ENCODE results near the gene RIOX2. TPM values are rescaled to one million over a fixed set of nuclear protein-coding genes. Genes with fewer than 3 reads are reported as not detected.

Gene RIOX2
- total RNA-seq, 1 donor from 2014 or later: 87.7 TPM

- H3K4me1 Mint-ChIP-seq: peaks cover 34% of the 10 kb centered on the region
- H3K9me3 Mint-ChIP-seq: no peaks in the 10 kb centered on the region
- H3K4me3 Mint-ChIP-seq: no peak overlapping the region
- H3K27ac Mint-ChIP-seq: peak overlapping the region; percentile 45
- no peaks in the 10 kb centered on the region for H3K27me3 Mint-ChIP-seq
- intact Hi-C loops (cut with micrococcal nuclease): no loop called here
- peaks cover 68% of the 10 kb centered on the region for H3K36me3 Mint-ChIP-seq (ENCODE audit: low read depth)
- DNase-seq: no peak
Measured at GRCh38 chr3:97957617-97958311, 14.5 kb downstream of the RIOX2 start.

DNA sequence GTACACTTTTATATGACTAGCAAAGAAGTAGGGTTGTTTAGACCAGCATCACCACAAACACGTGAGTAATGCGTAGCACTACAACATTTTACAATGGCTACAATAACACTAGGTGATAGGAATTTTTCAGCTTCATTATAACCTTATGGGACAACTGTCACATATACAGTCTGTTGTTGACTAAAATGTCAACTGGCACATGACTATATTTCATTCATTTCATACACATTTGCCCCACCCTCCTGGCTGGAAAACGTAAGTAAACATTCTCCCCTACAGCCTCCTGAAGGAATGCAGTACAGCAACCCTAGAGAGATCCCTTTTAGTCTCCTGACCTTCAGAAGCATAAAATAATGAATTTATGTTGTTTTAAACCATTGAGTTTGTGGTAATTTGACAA lies 16.2 kb downstream of the RIOX2 start:
- no peak overlapping the region for H3K27ac Mint-ChIP-seq
- no peaks in the 10 kb centered on the region for H3K9me3 Mint-ChIP-seq
- H3K27me3 Mint-ChIP-seq: no peaks in the 10 kb centered on the region
- no peak for DNase-seq
- intact Hi-C loops (cut with micrococcal nuclease): no loop called here
- H3K36me3 Mint-ChIP-seq (ENCODE audit: low read depth): peaks cover 67% of the 10 kb centered on the region
- peaks cover 19% of the 10 kb centered on the region for H3K4me1 Mint-ChIP-seq
- H3K4me3 Mint-ChIP-seq: no peak overlapping the region

DNA sequence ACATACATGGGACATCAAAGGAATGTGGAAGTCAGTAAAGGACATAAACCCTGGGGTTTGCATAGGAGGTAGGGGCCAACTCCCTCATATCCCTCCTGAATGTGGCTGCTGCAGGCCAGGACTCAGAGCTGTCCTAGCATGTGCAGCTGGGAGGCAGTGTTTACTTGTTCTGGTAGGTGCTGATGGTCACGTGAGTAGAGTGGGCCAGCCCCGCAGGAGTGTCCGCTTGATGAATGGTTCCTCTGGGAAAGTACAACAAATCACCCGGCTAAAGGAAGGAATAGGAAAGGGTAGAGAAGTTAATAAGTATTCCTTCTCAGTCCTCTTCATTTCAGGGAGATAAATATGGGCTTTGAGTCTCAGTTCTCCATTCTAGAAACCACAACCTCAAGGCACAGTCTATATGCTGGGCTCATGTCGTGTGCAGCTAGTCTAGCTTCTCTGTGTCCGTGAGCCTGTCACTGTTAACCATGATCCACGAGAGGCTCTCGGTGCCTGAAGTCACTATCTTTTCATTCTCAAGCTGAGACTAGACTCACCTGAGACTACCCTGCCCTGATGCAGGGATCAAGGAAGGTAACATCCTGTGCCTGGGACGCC lies 17.9 kb downstream of the RIOX2 start:
- Mint-ChIP-seq H3K4me3 (no peak overlapping the region), H3K9me3 (no peaks in the 10 kb centered on the region), H3K36me3 (ENCODE audit: low read depth) (peaks cover 75% of the 10 kb centered on the region), H3K4me1 (peaks cover 17% of the 10 kb centered on the region), H3K27ac (no peak overlapping the region), H3K27me3 (no peaks in the 10 kb centered on the region)
- DNase-seq: no peak
- intact Hi-C loops (cut with micrococcal nuclease): no loop called here

DNA sequence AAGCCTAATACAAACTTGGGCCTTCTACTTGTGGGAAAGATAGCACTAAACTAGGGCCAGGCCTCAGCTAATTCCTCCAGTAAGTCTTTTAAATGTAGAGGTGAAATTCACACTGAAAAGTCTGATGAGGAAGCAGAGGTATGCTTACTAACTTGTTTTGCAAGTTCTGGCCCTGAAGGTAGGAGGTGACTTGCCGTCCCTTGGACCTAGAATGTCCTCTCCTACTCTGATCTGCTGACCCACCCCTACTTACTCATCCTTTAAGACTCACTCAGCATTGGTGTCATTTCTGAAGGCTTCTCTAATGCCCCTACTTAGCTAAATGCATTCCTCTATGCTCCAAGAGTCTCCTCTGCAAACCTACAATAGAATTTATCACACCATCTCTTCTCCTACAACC lies 19.4 kb downstream of the RIOX2 start:
- H3K36me3 Mint-ChIP-seq (ENCODE audit: low read depth): peaks cover 76% of the 10 kb centered on the region
- H3K27me3 Mint-ChIP-seq: no peaks in the 10 kb centered on the region
- no peak overlapping the region for H3K27ac Mint-ChIP-seq
- H3K9me3 Mint-ChIP-seq: no peaks in the 10 kb centered on the region
- no peak for DNase-seq
- no peak overlapping the region for H3K4me3 Mint-ChIP-seq
- H3K4me1 Mint-ChIP-seq: peaks cover 15% of the 10 kb centered on the region
- intact Hi-C loops (cut with micrococcal nuclease): no loop called here

GRCh38 chr3:97952280-97952679 lies 20.0 kb downstream of the RIOX2 start:
- no peak overlapping the region for H3K4me3 Mint-ChIP-seq
- no peak for DNase-seq
- peaks cover 15% of the 10 kb centered on the region for H3K4me1 Mint-ChIP-seq
- no peaks in the 10 kb centered on the region for H3K27me3 Mint-ChIP-seq
- intact Hi-C loops (cut with micrococcal nuclease): no loop called here
- no peaks in the 10 kb centered on the region for H3K9me3 Mint-ChIP-seq
- peaks cover 77% of the 10 kb centered on the region for H3K36me3 Mint-ChIP-seq (ENCODE audit: low read depth)
- peak overlapping the region; percentile 5 for H3K27ac Mint-ChIP-seq

GRCh38 chr3:97950360-97950759 lies 21.9 kb downstream of the RIOX2 start:
- peaks cover 82% of the 10 kb centered on the region for H3K36me3 Mint-ChIP-seq (ENCODE audit: low read depth)
- peak overlapping the region; percentile 12 for H3K27ac Mint-ChIP-seq
- peaks cover 16% of the 10 kb centered on the region for H3K4me1 Mint-ChIP-seq
- H3K27me3 Mint-ChIP-seq: no peaks in the 10 kb centered on the region
- no peak overlapping the region for H3K4me3 Mint-ChIP-seq
- intact Hi-C loops (cut with micrococcal nuclease): no loop called here
- no peaks in the 10 kb centered on the region for H3K9me3 Mint-ChIP-seq
- DNase-seq: no peak

DNA sequence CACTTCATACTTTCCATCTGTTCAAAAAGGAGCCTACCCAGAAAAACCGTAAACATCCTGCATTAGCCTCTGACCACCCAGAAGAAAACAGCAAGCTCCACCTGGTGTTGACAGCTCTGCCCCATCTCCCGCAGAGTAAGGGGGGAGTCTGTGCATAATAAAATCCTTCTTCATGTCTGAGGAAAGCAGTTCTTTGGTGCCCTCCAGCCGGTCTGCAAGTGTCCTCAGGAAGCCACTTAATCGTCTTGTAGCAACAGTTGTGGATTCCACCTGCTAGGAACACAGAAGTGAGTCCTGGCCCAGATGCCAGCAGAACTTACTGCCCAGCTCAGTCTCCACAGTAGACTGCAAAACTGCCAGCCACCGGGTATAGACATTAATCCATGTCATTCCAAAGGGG lies 22.5 kb downstream of the RIOX2 start:
- Mint-ChIP-seq H3K27me3 (no peaks in the 10 kb centered on the region), H3K4me3 (no peak overlapping the region), H3K36me3 (ENCODE audit: low read depth) (peaks cover 78% of the 10 kb centered on the region), H3K9me3 (no peaks in the 10 kb centered on the region), H3K27ac (no peak overlapping the region), H3K4me1 (peaks cover 13% of the 10 kb centered on the region)
- no peak for DNase-seq
- intact Hi-C loops (cut with micrococcal nuclease): no loop called here

GRCh38 chr3:97949110-97949485 lies 23.1 kb downstream of the RIOX2 start:
- H3K4me1 Mint-ChIP-seq: peaks cover 13% of the 10 kb centered on the region
- H3K4me3 Mint-ChIP-seq: no peak overlapping the region
- no peak for DNase-seq
- no peaks in the 10 kb centered on the region for H3K9me3 Mint-ChIP-seq
- intact Hi-C loops (cut with micrococcal nuclease): no loop called here
- no peak overlapping the region for H3K27ac Mint-ChIP-seq
- no peaks in the 10 kb centered on the region for H3K27me3 Mint-ChIP-seq
- H3K36me3 Mint-ChIP-seq (ENCODE audit: low read depth): peaks cover 73% of the 10 kb centered on the region

GRCh38 chr3:97948351-97949109 lies 23.7 kb downstream of the RIOX2 start:
- intact Hi-C loops (cut with micrococcal nuclease): no loop called here
- peak; percentile 45 for DNase-seq
- H3K36me3 Mint-ChIP-seq (ENCODE audit: low read depth): peaks cover 76% of the 10 kb centered on the region
- no peaks in the 10 kb centered on the region for H3K9me3 Mint-ChIP-seq
- H3K4me1 Mint-ChIP-seq: peaks cover 13% of the 10 kb centered on the region
- no peaks in the 10 kb centered on the region for H3K27me3 Mint-ChIP-seq
- no peak overlapping the region for H3K4me3 Mint-ChIP-seq
- H3K27ac Mint-ChIP-seq: no peak overlapping the region

DNA sequence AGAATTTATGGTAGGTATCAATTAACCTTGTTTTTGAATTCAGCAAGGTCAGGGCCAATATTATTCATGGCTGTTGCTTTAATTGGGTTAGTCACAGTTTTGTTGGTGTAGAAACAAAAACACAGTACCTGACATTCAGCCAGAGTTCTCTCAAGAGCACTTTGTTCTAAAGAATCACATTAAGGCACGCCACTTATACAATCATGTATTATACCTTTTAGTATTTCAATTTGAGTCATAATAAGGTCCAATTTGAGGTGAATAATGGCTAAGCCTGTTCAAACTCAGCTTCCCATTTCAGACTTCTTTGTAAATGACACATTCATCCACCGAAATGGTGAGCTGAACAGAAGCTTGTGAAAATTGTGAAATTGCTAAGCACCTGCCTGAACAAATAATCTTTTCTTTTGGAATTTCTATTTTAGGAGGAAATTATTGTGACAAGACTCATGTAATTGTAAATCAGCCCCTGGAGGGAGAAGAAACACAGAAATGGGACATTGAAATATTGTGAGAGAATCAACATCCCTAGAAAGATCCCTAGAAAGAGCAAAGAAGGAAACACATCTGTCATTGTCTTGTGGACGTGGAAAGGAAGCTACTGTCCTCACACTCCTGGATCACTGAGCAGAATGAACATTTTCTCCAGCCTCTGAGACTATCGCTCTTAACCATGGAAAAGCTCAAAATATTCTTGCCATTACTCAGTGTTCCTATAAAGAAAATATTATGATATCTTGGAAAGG lies 29.3 kb downstream of the RIOX2 start:
- Mint-ChIP-seq H3K9me3 (no peaks in the 10 kb centered on the region), H3K4me1 (peaks cover 11% of the 10 kb centered on the region), H3K27me3 (no peaks in the 10 kb centered on the region), H3K4me3 (no peak overlapping the region), H3K36me3 (ENCODE audit: low read depth) (peaks cover 63% of the 10 kb centered on the region), H3K27ac (peak overlapping the region; percentile 69)
- DNase-seq: no peak
- intact Hi-C loops (cut with micrococcal nuclease): no loop called here

DNA sequence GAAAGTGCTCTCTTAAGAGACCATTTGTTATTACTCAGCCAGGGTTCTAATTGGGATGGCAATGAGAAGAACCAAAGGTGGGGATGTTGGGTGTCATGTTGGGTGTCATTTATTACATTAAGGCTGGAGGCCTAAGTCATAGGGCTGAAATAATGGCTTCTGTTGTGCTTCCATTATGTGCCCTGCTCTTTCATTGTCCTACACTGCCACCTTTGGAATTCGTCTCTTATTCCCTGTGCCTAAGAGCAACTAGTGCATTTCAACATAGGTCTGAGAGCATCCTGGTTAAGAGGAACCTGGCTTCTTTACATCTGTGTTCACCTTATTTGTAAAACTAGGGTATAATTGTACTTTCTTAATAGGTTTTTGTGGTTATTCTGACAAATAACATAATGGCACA lies 32.2 kb downstream of the RIOX2 start:
- Mint-ChIP-seq H3K4me3 (no peak overlapping the region), H3K27me3 (no peaks in the 10 kb centered on the region), H3K27ac (no peak overlapping the region), H3K4me1 (peaks cover 16% of the 10 kb centered on the region), H3K9me3 (no peaks in the 10 kb centered on the region), H3K36me3 (ENCODE audit: low read depth) (peaks cover 67% of the 10 kb centered on the region)
- intact Hi-C loops (cut with micrococcal nuclease): no loop called here
- peak; percentile 57 for DNase-seq

- H3K27me3 Mint-ChIP-seq: no peaks in the 10 kb centered on the region
- H3K4me1 Mint-ChIP-seq: peaks cover 18% of the 10 kb centered on the region
- H3K27ac Mint-ChIP-seq: no peak overlapping the region
- H3K4me3 Mint-ChIP-seq: no peak overlapping the region
- DNase-seq: no peak
- H3K9me3 Mint-ChIP-seq: no peaks in the 10 kb centered on the region
- H3K36me3 Mint-ChIP-seq (ENCODE audit: low read depth): peaks cover 67% of the 10 kb centered on the region
- intact Hi-C loops (cut with micrococcal nuclease): no loop called here
Measured at GRCh38 chr3:97939401-97939800, 32.8 kb downstream of the RIOX2 start.

DNA sequence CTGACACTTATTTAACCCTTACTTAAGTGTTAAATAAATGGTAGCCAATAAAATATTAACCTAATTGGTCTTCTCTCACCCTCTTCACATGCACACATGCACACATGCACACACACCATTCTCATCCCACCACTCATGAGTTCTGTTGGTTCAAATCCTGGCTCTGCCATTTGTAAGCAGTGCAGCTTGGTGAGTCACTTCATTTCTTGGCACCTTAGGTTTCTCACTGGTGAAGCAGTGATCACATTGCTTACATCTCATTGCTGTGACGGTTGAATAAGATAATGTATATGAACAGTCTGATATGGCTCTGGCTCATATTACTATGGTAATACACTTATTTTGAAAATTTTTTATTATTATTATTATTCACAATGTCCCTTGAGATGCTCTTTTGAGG lies 33.8 kb downstream of the RIOX2 start:
- DNase-seq: peak; percentile 47
- Mint-ChIP-seq H3K4me3 (no peak overlapping the region), H3K27me3 (no peaks in the 10 kb centered on the region), H3K4me1 (peaks cover 17% of the 10 kb centered on the region), H3K36me3 (ENCODE audit: low read depth) (peaks cover 62% of the 10 kb centered on the region), H3K27ac (no peak overlapping the region), H3K9me3 (no peaks in the 10 kb centered on the region)
- intact Hi-C loops (cut with micrococcal nuclease): no loop called here

GRCh38 chr3:97937205-97937604 lies 35.0 kb downstream of the RIOX2 start:
- Mint-ChIP-seq H3K9me3 (no peaks in the 10 kb centered on the region), H3K4me1 (peaks cover 12% of the 10 kb centered on the region), H3K27ac (no peak overlapping the region), H3K27me3 (no peaks in the 10 kb centered on the region), H3K4me3 (no peak overlapping the region), H3K36me3 (ENCODE audit: low read depth) (peaks cover 64% of the 10 kb centered on the region)
- intact Hi-C loops (cut with micrococcal nuclease): no loop called here
- DNase-seq: no peak

Data from activated CD4-positive, alpha-beta T cell treated with anti-CD3 and anti-CD28 coated beads, Interleukin-2, amount 10 ng/mL, durations not matched to agents 24 days and 14 days (primary cell).